Fibroblast of mammary gland (primary cell): ENCODE data around the gene SPATA13.
A peak's percentile ranks its signal among the peaks of the same experiment; 100 is the strongest.

Source experiments
- DNase-seq: peaks from one replicate; pipeline ENCODE4 v3.0.0-alpha.2; 2010; ENCODE audit warnings: low read depth
- H3K4me3 ChIP-seq: 2 replicates; pipeline ENCODE4 v1.5.1; 2011; ENCODE audit warnings: low read depth, mild to moderate bottlenecking, low read length, moderate library complexity; ENCODE audit not compliant: control insufficient read depth
- CTCF ChIP-seq: conservative IDR thresholded peaks from 2 replicates; pipeline ENCODE4 v1.5.1; 2011; ENCODE audit warnings: low read depth, low read length, inconsistent platforms; ENCODE audit not compliant: control insufficient read depth, insufficient read depth

SPATA13 gene

GRCh38 chr13:24223341-24224231, 63.1 kb downstream of the SPATA13 start:
- H3K4me3 ChIP-seq: no peak overlapping the region
- DNase-seq: no peak
- no peak for TF ChIP-seq CTCF

- no peak for DNase-seq
- no peak overlapping the region for H3K4me3 ChIP-seq
- TF ChIP-seq CTCF: no peak
These were observed 63.7 kb downstream of the SPATA13 start for GRCh38 chr13:24224232-24224680.

GRCh38 chr13:24225062-24225461, 64.5 kb downstream of the SPATA13 start:
- no peak for TF ChIP-seq CTCF
- H3K4me3 ChIP-seq: no peak overlapping the region
- no peak for DNase-seq

DNA sequence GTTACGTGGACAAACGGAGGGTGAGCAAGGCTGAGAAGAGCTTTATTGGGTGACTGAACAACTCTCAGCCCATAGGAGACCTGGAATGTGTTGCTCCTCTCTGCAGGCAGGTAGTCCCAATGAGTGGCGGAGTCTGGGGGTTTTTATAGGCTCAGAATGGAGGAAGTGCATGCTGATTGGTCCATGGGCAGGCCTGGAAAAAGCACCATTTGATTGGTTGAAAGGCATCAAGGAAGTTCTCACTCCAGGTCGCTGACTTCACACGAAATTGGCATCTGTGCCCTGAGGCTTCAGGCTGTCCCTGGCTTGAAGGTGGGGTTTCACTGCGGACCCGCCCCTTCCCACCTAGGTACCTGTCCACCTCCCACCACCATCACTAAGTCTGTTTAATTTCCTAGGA, 65.4 kb downstream of the SPATA13 start:
- TF ChIP-seq CTCF: no peak
- DNase-seq: no peak
- no peak overlapping the region for H3K4me3 ChIP-seq

DNA sequence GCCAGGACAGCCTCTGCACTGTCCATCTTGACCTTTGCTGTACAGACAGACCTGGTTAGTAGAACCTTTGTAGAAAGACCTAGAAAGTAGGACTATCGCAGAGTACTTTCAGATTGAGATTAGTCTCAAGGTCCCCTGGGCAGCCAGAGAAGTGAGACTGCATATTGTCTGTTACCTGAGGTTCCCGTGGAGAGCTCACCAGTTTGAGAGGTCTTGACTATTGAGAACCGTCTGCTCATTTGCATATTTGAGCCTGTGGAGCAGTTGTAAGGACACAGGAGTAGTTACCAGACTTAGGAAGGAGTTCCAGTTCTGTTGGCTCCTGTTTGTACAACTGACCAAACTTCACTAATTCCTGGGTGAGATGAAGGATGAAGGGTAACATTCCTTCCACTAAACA, 66.2 kb downstream of the SPATA13 start:
- TF ChIP-seq CTCF: no peak
- DNase-seq: no peak
- H3K4me3 ChIP-seq: no peak overlapping the region

- H3K4me3 ChIP-seq: no peak overlapping the region
- DNase-seq: peak; percentile 76
- peak; percentile 97 for TF ChIP-seq CTCF
These were observed 68.4 kb downstream of the SPATA13 start for GRCh38 chr13:24228852-24229458.
